Loucy (cell line): ENCODE measurements around the gene SLX4IP.

Experiments
- H2AFZ ChIP-seq: fragments of 200-600 bp; sonication (generic); 2 replicates; pipeline ENCODE4 v1.6.0; 2016; ENCODE audit warnings: antibody characterized with exemption, mild to moderate bottlenecking, low read length, moderate library complexity
- H3F3A ChIP-seq: fragments of 200-600 bp; 2 replicates; pipeline ENCODE4 v1.6.0; 2016; ENCODE audit warnings: antibody characterized with exemption, low read depth, mild to moderate bottlenecking
- H3K27me3 ChIP-seq: fragments of 200-600 bp; sonication (generic); 2 replicates; pipeline ENCODE4 v1.6.1; 2014; ENCODE audit warnings: low read length, mild to moderate bottlenecking; ENCODE audit not compliant: insufficient read depth, poor library complexity, severe bottlenecking
- H3K36me3 ChIP-seq: fragments of 200-600 bp; sonication (generic); 2 replicates; pipeline ENCODE4 v1.6.1; 2016; ENCODE audit warnings: low read length; ENCODE audit not compliant: insufficient read depth
- H3K4me1 ChIP-seq: fragments of 200-600 bp; sonication (generic); 2 replicates; pipeline ENCODE4 v1.5.1; 2014; ENCODE audit warnings: low read length, mild to moderate bottlenecking; ENCODE audit not compliant: insufficient read depth, poor library complexity, severe bottlenecking
- H3K4me2 ChIP-seq: fragments of 200-600 bp; sonication (generic); 2 replicates; pipeline ENCODE4 v1.6.0; 2014; ENCODE audit warnings: antibody characterized with exemption, low read length, low read depth, mild to moderate bottlenecking; ENCODE audit not compliant: poor library complexity, severe bottlenecking
- H3K4me3 ChIP-seq: fragments of 200-600 bp; sonication (generic); 2 replicates; pipeline ENCODE4 v1.5.1; 2014; ENCODE audit warnings: low read length, mild to moderate bottlenecking, mixed read lengths; ENCODE audit not compliant: poor library complexity, severe bottlenecking
- H3K79me2 ChIP-seq: fragments of 200-600 bp; sonication (generic); 2 replicates; pipeline ENCODE4 v1.6.1; 2014; ENCODE audit warnings: low read length; ENCODE audit not compliant: insufficient read depth
- H3K9ac ChIP-seq: fragments of 200-600 bp; sonication (generic); 2 replicates; pipeline ENCODE4 v1.6.0; 2014; ENCODE audit warnings: mild to moderate bottlenecking, low read depth, low read length, moderate library complexity; ENCODE audit not compliant: poor library complexity, severe bottlenecking
- H3K9me2 ChIP-seq: fragments of 200-600 bp; sonication (generic); replicated peaks from 2 replicates; pipeline ENCODE4 v1.6.1; 2016; ENCODE audit warnings: low read depth, low read length, mixed read lengths
- H3K9me3 ChIP-seq: fragments of 200-600 bp; sonication (generic); 2 replicates; pipeline ENCODE4 v1.6.1; 2014; ENCODE audit warnings: mild to moderate bottlenecking, antibody characterized with exemption, low read length, low read depth; ENCODE audit not compliant: insufficient read depth
- H4K20me1 ChIP-seq: fragments of 200-600 bp; sonication (generic); 2 replicates; pipeline ENCODE4 v1.6.0; 2014; ENCODE audit warnings: antibody characterized with exemption, low read length, mild to moderate bottlenecking; ENCODE audit not compliant: insufficient read depth, poor library complexity, severe bottlenecking
- CTCF ChIP-seq: fragments of 200-600 bp; sonication (generic); conservative IDR thresholded peaks from 2 replicates; pipeline ENCODE4 v1.5.1; 2014; ENCODE audit warnings: mild to moderate bottlenecking, antibody characterized with exemption, low read length
- EZH2phosphoT487 ChIP-seq: fragments of 200-600 bp; IDR thresholded peaks from 2 replicates; pipeline ENCODE4 v1.6.1; 2018; ENCODE audit warnings: antibody characterized with exemption, mild to moderate bottlenecking, moderate library complexity, borderline replicate concordance

Gene SLX4IP

GRCh38 chr20:10402938-10403608 lies 32.0 kb upstream of the SLX4IP start:
- Histone ChIP-seq H3K27me3 (no peaks in the 10 kb centered on the region), H3K9me2 (no peaks in the 10 kb centered on the region), H3F3A (no peaks in the 10 kb centered on the region), H4K20me1 (no peaks in the 10 kb centered on the region), H3K9ac (no peak overlapping the region), H3K4me2 (no peak overlapping the region), H3K4me1 (no peaks in the 10 kb centered on the region), H2AFZ (no peak overlapping the region), H3K9me3 (no peaks in the 10 kb centered on the region), H3K79me2 (no peaks in the 10 kb centered on the region), H3K4me3 (no peak overlapping the region), H3K36me3 (no peaks in the 10 kb centered on the region)
- TF ChIP-seq EZH2phosphoT487 (no peak), CTCF (no peak)

GRCh38 chr20:10404023-10404628 lies 31.0 kb upstream of the SLX4IP start:
- H3K9ac ChIP-seq: no peak overlapping the region
- H3K9me3 ChIP-seq: no peaks in the 10 kb centered on the region
- no peaks in the 10 kb centered on the region for H3K9me2 ChIP-seq
- no peak overlapping the region for H3K4me2 ChIP-seq
- H4K20me1 ChIP-seq: no peaks in the 10 kb centered on the region
- no peaks in the 10 kb centered on the region for H3K27me3 ChIP-seq
- H3K4me3 ChIP-seq: no peak overlapping the region
- H3K36me3 ChIP-seq: no peaks in the 10 kb centered on the region
- no peak overlapping the region for H2AFZ ChIP-seq
- no peak for TF ChIP-seq CTCF
- TF ChIP-seq EZH2phosphoT487: no peak
- H3K79me2 ChIP-seq: no peaks in the 10 kb centered on the region
- no peaks in the 10 kb centered on the region for H3K4me1 ChIP-seq
- no peaks in the 10 kb centered on the region for H3F3A ChIP-seq

GRCh38 chr20:10404959-10405530 lies 30.1 kb upstream of the SLX4IP start:
- TF ChIP-seq CTCF (no peak), EZH2phosphoT487 (no peak)
- H3K4me3 ChIP-seq: no peak overlapping the region
- H3F3A ChIP-seq: no peaks in the 10 kb centered on the region
- H3K9ac ChIP-seq: no peak overlapping the region
- no peaks in the 10 kb centered on the region for H3K9me3 ChIP-seq
- H3K36me3 ChIP-seq: no peaks in the 10 kb centered on the region
- H3K27me3 ChIP-seq: no peaks in the 10 kb centered on the region
- H4K20me1 ChIP-seq: no peaks in the 10 kb centered on the region
- no peak overlapping the region for H3K4me2 ChIP-seq
- no peaks in the 10 kb centered on the region for H3K79me2 ChIP-seq
- no peaks in the 10 kb centered on the region for H3K9me2 ChIP-seq
- H2AFZ ChIP-seq: no peak overlapping the region
- no peaks in the 10 kb centered on the region for H3K4me1 ChIP-seq
